ENCODE data around the gene TMEM219. TPM values are rescaled to one million over a fixed set of nuclear protein-coding genes. Genes with fewer than 3 reads are reported as not detected.

The TMEM219 gene
- total and polyA plus RNA-seq, 5 donors: 79.7 to 97.4 (median 82.9) TPM

- WGBS: 20% methylated on average over 9 of the region's 9 CpGs
- Histone ChIP-seq H3K4me3 (ENCODE audit: low read length) (peak overlapping the region; percentile 73), H3K4me1 (ENCODE audit: control insufficient read depth, insufficient read depth, low read length) (peaks cover 7% of the 10 kb centered on the region), H3K27me3 (ENCODE audit: control insufficient read depth, insufficient read depth) (no peaks in the 10 kb centered on the region), H3K27ac (ENCODE audit: low read length) (no peak overlapping the region), H3K9me3 (ENCODE audit: control insufficient read depth, low read length) (no peaks in the 10 kb centered on the region)
- ATAC-seq: no peak
- intact Hi-C loops (cut with DNase I): loop anchor here in 1 of 4 donors (10.0 kb wide), 2 partner anchors 132 to 182 kb away; partner anchors contain the start of genes CDIPT, PAGR1 and PRRT2
- no peak for DNase-seq
Measured at GRCh38 chr16:29996766-29997250, 34.9 kb downstream of the TMEM219 start.

- no peaks in the 10 kb centered on the region for H3K27me3 ChIP-seq (ENCODE audit: control insufficient read depth, insufficient read depth)
- intact Hi-C loops (cut with DNase I): loop anchor here in 1 of 4 donors (10.0 kb wide), 2 partner anchors 135 to 185 kb away; partner anchors contain the start of genes CDIPT, PAGR1 and PRRT2
- DNase-seq: no peak
- ATAC-seq: no peak
- 87% methylated on average over 6 of the region's 6 CpGs for WGBS
- H3K4me1 ChIP-seq (ENCODE audit: control insufficient read depth, insufficient read depth, low read length): peaks cover 5% of the 10 kb centered on the region
- H3K4me3 ChIP-seq (ENCODE audit: low read length): no peak overlapping the region
- no peak overlapping the region for H3K27ac ChIP-seq (ENCODE audit: low read length)
- no peaks in the 10 kb centered on the region for H3K9me3 ChIP-seq (ENCODE audit: control insufficient read depth, low read length)
Measured at GRCh38 chr16:29999605-30000004, 37.7 kb downstream of the TMEM219 start.

GRCh38 chr16:30000735-30001631 lies 39.1 kb downstream of the TMEM219 start:
- WGBS: 81% methylated on average over 33 of the region's 33 CpGs
- peak in 2 of 3 donors; percentile 39 to 62 for DNase-seq
- H3K4me1 ChIP-seq (ENCODE audit: control insufficient read depth, insufficient read depth, low read length): peaks cover 3% of the 10 kb centered on the region
- no peak for ATAC-seq
- no peaks in the 10 kb centered on the region for H3K9me3 ChIP-seq (ENCODE audit: control insufficient read depth, low read length)
- H3K27me3 ChIP-seq (ENCODE audit: control insufficient read depth, insufficient read depth): no peaks in the 10 kb centered on the region
- intact Hi-C loops (cut with DNase I): no loop called here
- no peak overlapping the region for H3K27ac ChIP-seq (ENCODE audit: low read length)
- no peak overlapping the region for H3K4me3 ChIP-seq (ENCODE audit: low read length)

GRCh38 chr16:30002614-30003346 lies 40.9 kb downstream of the TMEM219 start:
- H3K27me3 ChIP-seq (ENCODE audit: control insufficient read depth, insufficient read depth): no peaks in the 10 kb centered on the region
- no peak overlapping the region for H3K4me3 ChIP-seq (ENCODE audit: low read length)
- H3K27ac ChIP-seq (ENCODE audit: low read length): no peak overlapping the region
- no peaks in the 10 kb centered on the region for H3K4me1 ChIP-seq (ENCODE audit: control insufficient read depth, insufficient read depth, low read length)
- 84% methylated on average over 19 of the region's 19 CpGs for WGBS
- H3K9me3 ChIP-seq (ENCODE audit: control insufficient read depth, low read length): no peaks in the 10 kb centered on the region
- ATAC-seq: no peak
- intact Hi-C loops (cut with DNase I): no loop called here
- DNase-seq: peak in 1 of 3 donors; percentile 36

- H3K9me3 ChIP-seq (ENCODE audit: control insufficient read depth, low read length): no peaks in the 10 kb centered on the region
- H3K27ac ChIP-seq (ENCODE audit: low read length): no peak overlapping the region
- H3K27me3 ChIP-seq (ENCODE audit: control insufficient read depth, insufficient read depth): no peaks in the 10 kb centered on the region
- intact Hi-C loops (cut with DNase I): no loop called here
- H3K4me3 ChIP-seq (ENCODE audit: low read length): no peak overlapping the region
- 83% methylated on average over 17 of the region's 17 CpGs for WGBS
- DNase-seq: peak in 1 of 3 donors; percentile 51
- no peaks in the 10 kb centered on the region for H3K4me1 ChIP-seq (ENCODE audit: control insufficient read depth, insufficient read depth, low read length)
- no peak for ATAC-seq
Measured at GRCh38 chr16:30003670-30004423, 42.0 kb downstream of the TMEM219 start.

- Histone ChIP-seq H3K9me3 (ENCODE audit: control insufficient read depth, low read length) (no peaks in the 10 kb centered on the region), H3K27ac (ENCODE audit: low read length) (no peak overlapping the region), H3K4me1 (ENCODE audit: control insufficient read depth, insufficient read depth, low read length) (no peaks in the 10 kb centered on the region), H3K4me3 (ENCODE audit: low read length) (no peak overlapping the region), H3K27me3 (ENCODE audit: control insufficient read depth, insufficient read depth) (no peaks in the 10 kb centered on the region)
- intact Hi-C loops (cut with DNase I): no loop called here
- DNase-seq (peak in 2 of 3 donors; percentile 45 to 58), ATAC-seq (no peak)
- 82% methylated on average over 19 of the region's 19 CpGs for WGBS
Measured at GRCh38 chr16:30004424-30004776, 42.5 kb downstream of the TMEM219 start.

- no peak overlapping the region for H3K27ac ChIP-seq (ENCODE audit: low read length)
- no peak for ATAC-seq
- H3K4me3 ChIP-seq (ENCODE audit: low read length): no peak overlapping the region
- DNase-seq: peak in 1 of 3 donors; percentile 59
- intact Hi-C loops (cut with DNase I): no loop called here
- WGBS: 64% methylated on average over 11 of the region's 11 CpGs
- no peaks in the 10 kb centered on the region for H3K9me3 ChIP-seq (ENCODE audit: control insufficient read depth, low read length)
- no peaks in the 10 kb centered on the region for H3K4me1 ChIP-seq (ENCODE audit: control insufficient read depth, insufficient read depth, low read length)
- H3K27me3 ChIP-seq (ENCODE audit: control insufficient read depth, insufficient read depth): no peaks in the 10 kb centered on the region
Measured at GRCh38 chr16:30004811-30005242, 42.9 kb downstream of the TMEM219 start.

GRCh38 chr16:30005341-30006094 lies 43.6 kb downstream of the TMEM219 start:
- H3K4me1 ChIP-seq (ENCODE audit: control insufficient read depth, insufficient read depth, low read length): no peaks in the 10 kb centered on the region
- intact Hi-C loops (cut with DNase I): no loop called here
- H3K4me3 ChIP-seq (ENCODE audit: low read length): no peak overlapping the region
- no peak overlapping the region for H3K27ac ChIP-seq (ENCODE audit: low read length)
- ATAC-seq (peak; percentile 50 to 55), DNase-seq (peak in 2 of 3 donors; percentile 60 to 62)
- no peaks in the 10 kb centered on the region for H3K9me3 ChIP-seq (ENCODE audit: control insufficient read depth, low read length)
- WGBS: 55% methylated on average over 35 of the region's 35 CpGs
- H3K27me3 ChIP-seq (ENCODE audit: control insufficient read depth, insufficient read depth): no peaks in the 10 kb centered on the region

- Histone ChIP-seq H3K27ac (ENCODE audit: low read length) (no peak overlapping the region), H3K27me3 (ENCODE audit: control insufficient read depth, insufficient read depth) (no peaks in the 10 kb centered on the region), H3K4me1 (ENCODE audit: control insufficient read depth, insufficient read depth, low read length) (no peaks in the 10 kb centered on the region), H3K9me3 (ENCODE audit: control insufficient read depth, low read length) (no peaks in the 10 kb centered on the region), H3K4me3 (ENCODE audit: low read length) (no peak overlapping the region)
- ATAC-seq (peak in 1 of 2 donors; percentile 2), DNase-seq (peak in 2 of 3 donors; percentile 35 to 66)
- WGBS: 89% methylated on average over 18 of the region's 18 CpGs
- intact Hi-C loops (cut with DNase I): no loop called here
Measured at GRCh38 chr16:30006095-30006473, 44.2 kb downstream of the TMEM219 start.
